ENCODE results near the gene NAP1L1.
"Not testable (repeated sequence)": the region's sequence is repeated elsewhere in the genome, so short reads cannot be mapped to it uniquely, and the experiment has no call there.

The NAP1L1 gene

DNA sequence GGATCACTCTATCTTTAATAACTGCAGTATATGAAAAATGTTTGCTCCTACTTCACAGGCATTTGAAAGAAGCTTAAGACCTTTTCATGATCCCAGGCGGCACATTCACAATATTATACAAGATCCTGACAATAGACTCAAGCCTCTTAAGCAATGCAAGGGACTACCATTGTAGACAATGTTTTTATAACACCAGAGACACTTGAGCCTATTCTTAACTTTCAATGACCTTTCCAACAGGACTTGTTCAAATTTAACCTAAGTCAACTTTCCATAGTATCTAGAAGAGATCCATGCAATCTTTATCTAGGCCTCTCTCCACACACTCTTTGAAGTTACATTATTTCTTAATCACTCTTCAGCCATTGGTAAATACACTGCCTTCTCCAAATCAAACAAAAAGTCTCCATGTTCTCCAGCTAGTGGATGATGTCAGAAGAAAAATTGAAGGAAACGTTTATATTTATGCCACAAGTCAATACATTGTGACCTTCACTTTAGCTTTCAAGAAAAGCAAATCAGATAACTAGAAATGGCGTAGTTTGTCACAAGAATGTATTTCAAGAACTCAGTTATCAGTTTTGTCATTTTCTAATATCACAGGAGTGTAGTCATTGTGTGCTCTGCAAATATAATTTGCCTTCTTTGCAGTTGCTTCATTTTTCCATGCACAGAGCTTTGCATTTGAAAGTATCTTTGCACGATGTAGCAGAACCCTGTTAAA is 94.1 kb downstream of the NAP1L1 start:
- no peak for FAIRE-seq
- TF ChIP-seq TAF1 (IDR thresholded peaks at IDR 0.05; ENCODE audit: low read depth, low read length), result no peak

DNA sequence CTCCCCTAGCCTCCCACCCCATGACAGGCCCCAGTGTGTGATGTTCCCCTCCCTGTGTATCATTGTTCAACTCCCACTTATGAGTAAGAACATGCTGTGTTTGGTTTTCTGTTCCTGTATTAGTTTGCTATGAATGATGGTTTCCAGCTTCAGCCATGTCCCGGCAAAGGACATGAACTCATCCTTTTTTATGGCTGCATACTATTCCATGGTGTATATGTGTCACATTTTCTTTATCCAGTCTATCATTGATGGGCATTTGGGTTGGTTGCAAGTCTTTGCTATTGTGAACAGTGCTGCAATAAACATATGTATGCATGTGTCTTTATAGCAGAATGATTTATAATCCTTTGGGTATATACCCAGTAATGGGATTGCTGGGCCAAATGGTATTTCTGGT is 96.8 kb downstream of the NAP1L1 start:
- not testable (repeated sequence) for DNase-seq (ENCODE audit: insufficient read length, low spot score); FAIRE-seq
- 0 out of 2 replicates have a peak, but pooled peaks have one; percentile 15 for TF ChIP-seq SPI1 (IDR thresholded peaks at IDR 0.05; ENCODE audit: low read depth, low read length)

More for the DNA sequence above, 94.1 kb downstream of the NAP1L1 start:
- no peak for DNase-seq (ENCODE audit: insufficient read length, low spot score)

Measured in GM12891 (cell line).